NCI-H1092 (cell line): Measurements from ENCODE around the gene PFKFB1.

Experiments used
- DNase-seq: peaks from one replicate; lab custom pipeline; 2025; lab: John Stamatoyannopoulos, UW

Gene PFKFB1

GRCh38 chrX:54922547-54922946 lies 71.4 kb downstream of the PFKFB1 start:
- DNase-seq, result no peak

- peak; percentile 68 for DNase-seq
These were observed 72.5 kb downstream of the PFKFB1 start for GRCh38 chrX:54921427-54922021.

- DNase-seq, result peak; percentile 17
These were observed 73.2 kb downstream of the PFKFB1 start, which contains the start of gene TRO for GRCh38 chrX:54920610-54921426. TSS of gene TRO (plus strand) at chrX:54920824. CDS start at chrX:54922247, 1,423 bp downstream.

- no peak for DNase-seq
These were observed 84.0 kb downstream of the PFKFB1 start for GRCh38 chrX:54909941-54910340.

- DNase-seq, result no peak
These were observed 99.8 kb downstream of the PFKFB1 start for GRCh38 chrX:54894159-54894558.

GRCh38 chrX:54891573-54891972 lies 102.4 kb downstream of the PFKFB1 start:
- peak; percentile 30 for DNase-seq

GRCh38 chrX:54885740-54886139 lies 108.2 kb downstream of the PFKFB1 start:
- no peak for DNase-seq
